Measurements from ENCODE around the gene RASA1.
"Not testable (repeated sequence)": the region's sequence is repeated elsewhere in the genome, so short reads cannot be mapped to it uniquely, and the experiment has no call there.

RASA1 gene

DNA sequence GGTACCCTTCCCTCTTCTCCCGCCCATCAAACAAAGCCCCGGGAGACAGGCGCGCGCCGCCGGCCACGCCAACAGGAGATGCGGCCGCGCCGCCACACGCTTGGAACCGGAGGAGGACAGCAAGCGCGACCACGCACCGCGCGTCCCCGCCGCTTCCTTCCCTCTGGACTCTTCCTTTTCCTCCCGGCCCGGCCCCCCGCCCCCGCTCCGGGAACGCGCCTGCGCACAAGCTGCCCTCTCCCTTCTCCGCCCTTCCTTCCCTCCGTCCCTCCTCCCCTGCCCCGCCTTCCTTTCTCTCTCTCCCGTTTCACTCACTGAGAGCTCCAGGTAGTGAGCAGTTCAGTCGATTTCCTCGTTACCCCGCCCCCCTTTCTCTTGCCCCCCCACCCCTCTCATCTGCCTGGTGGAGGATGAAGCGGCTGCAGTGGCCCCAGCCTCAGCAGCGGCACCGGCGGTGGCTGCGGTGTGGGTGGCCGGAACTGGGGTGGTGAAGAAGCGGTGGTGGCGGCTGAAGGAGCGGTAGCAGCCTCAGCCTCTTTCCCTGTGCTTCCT is at the start of gene RASA1:
Gene RASA1 (plus strand): TSS at position 310 of the 552 bp plus-strand sequence. CDS start 569 bp downstream, outside the sequence.
- peak; percentile 94 for DNase-seq (ENCODE audit: low read depth)

DNA sequence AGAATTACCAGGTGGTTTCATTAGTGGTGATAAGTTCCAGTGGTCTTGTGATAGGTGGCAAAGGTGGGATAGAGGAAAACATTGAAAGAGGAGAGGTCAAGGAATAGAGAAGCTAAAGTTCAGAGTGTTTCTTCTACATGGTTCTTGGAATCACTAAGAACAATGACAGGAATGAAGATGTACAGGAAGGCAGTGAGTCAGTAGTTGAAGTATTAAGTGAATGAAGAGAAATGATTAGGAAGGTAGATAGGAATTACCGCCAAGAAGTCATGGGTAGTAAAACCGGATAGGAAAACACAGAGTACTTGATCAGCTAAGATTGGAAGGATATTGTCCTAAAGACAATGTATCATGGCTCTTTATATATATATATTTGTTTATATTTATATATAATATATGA is 37.9 kb upstream of the RASA1 start:
- peak; percentile 56 for DNase-seq (ENCODE audit: low read depth)

DNA sequence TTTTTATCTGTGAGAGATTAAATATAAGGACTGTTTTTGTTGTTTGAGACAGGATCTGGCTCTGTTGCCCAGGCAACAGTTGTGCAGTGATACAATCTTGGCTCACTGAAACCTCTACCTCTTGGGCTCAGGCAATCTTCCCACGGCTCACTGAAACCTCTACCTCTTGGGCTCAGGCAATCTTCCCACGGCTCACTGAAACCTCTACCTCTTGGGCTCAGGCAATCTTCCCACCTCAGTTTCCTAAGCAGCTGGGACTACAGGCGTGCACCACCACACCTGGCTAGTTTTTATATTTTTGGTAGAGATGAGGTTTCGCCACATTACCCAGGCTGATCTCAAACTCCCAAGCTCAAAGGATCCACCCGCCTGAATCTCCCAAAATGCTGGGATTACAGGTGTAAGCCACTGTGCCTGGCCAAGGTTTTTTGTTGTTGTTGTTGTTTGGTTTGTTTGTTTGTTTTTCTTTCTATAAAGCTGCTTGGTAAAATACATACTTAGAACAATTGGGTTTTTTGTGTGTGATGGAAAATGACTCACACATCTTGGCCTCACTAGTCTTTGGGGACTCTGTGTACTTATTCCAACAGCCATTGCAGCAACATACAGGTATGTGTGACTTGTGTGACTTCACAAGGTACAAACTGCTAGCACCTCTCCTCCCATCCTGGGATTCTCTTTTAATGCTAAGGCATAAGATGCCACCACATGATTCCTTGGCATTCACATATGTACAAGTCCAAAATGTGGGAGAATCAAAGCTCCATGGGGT is 36.5 kb upstream of the RASA1 start:
- no peak for DNase-seq (ENCODE audit: low read depth)

DNA sequence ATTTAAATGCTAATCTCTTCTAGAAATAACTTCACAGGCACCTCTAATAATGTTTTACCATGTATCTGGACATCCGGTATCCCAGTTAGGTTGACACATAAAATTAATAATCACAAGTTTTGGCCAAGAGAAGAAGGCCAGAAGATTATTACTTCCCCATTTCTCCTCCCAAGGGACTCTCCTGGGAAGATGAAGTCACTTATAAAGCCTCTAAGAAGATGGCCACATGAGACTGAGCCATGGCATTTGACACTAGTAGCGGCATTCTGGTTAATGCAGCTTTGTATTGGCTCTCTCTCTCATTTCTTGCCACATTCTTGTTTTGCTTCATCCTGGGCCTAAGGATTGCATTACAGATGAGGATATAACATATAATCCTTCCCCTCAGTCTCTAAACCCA is 34.5 kb upstream of the RASA1 start:
- DNase-seq (ENCODE audit: low read depth), result no peak

DNA sequence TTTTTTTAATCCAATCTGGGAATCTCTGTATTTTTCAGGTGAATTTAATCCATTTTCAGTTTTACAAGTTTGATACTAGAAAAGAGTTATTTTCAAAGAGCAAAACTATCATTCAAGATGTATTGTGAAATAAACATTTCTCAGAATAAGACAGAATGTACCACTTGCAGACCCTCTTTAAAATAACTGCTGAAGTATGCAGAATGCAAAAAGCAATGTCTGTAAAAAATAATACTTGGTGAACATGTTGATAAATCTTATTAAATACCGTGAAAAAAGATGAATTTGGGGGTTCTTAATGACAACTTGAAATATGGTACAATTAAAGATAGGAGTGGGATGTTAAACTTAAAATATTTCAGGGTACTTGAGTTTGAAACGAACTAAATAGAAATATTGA is 26.1 kb upstream of the RASA1 start:
- DNase-seq (ENCODE audit: low read depth), result no peak

DNA sequence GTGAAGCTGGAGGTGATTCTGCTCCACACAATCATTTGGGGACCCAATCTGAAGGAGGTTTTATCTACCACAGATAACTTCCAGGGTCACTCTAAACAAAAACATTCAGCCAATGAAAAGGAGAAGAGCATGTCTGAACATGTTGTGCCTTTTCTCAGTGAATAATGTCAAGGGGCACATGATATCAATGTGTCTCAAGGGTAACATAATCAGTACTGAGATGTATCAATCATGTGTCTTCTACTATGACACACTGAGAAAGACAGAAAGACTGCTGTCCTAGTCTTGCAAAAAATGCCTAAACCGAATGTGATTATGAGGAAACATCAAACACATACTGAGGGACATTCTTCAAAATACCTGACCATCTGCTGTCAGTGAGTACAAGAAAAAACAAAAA is 25.4 kb upstream of the RASA1 start:
- no peak for DNase-seq (ENCODE audit: low read depth)

DNA sequence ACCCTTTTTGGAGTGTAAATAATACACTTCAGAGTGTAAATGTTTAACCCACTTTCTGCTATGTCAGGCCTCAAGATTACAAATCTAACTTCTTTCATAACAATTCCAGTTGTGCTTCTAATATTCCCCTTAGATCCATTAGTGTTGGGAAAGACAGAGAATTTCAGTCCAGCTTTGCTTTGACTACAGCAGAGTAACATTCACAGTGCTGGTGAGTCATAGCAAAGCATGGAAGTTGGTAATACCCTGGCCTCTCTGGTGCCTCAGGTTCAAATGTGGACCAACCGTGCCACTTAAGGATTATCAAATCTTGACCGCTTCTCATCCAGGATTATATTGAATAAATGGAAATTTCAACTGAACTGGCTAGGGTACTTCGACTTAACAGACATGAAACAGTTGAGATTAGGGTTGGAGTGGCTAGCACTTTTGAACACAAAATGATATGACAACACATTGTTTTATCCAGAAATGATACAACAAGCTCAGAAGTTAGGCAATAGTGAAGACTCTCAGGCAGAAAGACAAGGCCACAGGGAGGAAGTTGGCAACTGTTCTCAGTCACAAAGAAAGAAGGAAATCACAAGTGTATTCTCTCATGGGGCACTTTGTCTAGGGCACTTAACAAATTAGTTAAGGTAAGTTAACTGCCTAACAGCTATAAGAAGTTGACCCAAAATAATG is 24.4 kb upstream of the RASA1 start:
- DNase-seq (ENCODE audit: low read depth), result peak; percentile 68

DNA sequence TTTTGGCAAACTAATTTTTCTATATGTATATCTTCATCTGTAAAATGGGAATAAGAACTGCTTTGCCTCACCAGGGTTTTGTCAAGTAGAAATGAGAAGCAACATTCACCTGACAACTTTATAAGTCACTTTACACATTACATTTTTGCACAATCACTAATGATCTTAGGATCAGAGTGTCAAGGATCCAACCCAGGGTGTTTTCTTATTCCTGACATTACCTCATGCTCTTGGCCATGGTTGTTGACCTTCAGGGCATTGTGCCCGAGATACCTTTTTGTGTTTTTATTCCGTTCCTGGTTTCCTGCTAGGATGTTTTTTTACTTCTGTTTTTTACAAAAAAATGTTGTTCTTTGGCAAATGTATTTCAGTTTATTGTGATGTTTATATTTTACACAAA is 22.2 kb upstream of the RASA1 start:
- DNase-seq (ENCODE audit: low read depth), result no peak

DNA sequence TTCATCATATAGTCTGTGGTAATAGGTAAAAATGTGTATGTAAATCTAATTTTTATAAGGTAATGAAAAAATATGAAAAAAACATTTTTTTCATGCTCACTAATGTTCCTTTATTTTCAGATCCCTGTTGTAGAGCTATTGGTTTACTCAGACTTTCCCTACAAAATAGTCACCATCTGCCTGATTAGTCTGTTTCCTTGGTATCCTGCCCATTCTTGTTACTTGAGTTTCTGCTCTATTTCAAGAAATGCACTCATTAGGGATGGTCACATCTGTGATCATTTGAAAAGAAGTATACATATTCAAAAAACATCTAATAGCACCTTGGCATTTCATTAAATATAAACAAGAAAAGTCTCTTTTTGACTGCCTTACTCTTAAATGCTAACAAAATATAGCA is 21.6 kb upstream of the RASA1 start:
- no peak for DNase-seq (ENCODE audit: low read depth)

DNA sequence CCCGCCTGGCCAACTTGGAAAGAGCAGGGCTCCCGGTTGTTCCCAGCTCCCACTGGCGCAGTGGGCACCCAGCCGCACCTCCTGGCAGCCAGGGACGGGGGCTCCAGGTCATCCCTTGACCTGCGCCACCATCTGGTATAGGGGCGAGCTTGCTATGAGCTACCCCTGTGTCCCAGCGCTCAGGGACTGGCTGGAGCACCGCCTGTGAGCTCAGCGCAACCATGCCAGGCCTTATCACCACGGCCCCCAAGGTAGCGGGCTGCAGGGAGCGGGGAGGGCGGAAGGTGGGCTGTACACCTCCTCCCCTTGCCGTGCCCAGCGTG is 15.4 kb upstream of the RASA1 start:
- no peak for DNase-seq (ENCODE audit: low read depth)

DNA sequence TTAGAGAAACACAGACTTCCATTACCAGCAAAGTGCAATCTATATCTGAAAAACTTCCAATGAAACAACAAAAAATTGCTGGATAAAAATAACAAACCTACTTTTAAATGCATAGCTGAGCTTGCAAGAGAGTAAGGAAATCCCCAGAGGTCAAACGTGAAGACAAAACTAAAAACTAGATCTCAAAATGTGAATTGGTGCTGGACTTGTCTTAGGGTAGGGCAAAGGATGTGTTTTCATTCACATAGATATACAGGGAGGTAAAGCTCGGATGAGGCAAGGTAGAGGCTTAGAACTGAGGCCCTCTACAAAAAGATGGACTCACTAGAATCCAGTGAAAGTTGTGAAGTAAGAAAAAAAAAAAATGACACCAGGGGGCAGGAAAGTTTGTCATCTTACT is 13.6 kb upstream of the RASA1 start:
- DNase-seq (ENCODE audit: low read depth), result no peak

DNA sequence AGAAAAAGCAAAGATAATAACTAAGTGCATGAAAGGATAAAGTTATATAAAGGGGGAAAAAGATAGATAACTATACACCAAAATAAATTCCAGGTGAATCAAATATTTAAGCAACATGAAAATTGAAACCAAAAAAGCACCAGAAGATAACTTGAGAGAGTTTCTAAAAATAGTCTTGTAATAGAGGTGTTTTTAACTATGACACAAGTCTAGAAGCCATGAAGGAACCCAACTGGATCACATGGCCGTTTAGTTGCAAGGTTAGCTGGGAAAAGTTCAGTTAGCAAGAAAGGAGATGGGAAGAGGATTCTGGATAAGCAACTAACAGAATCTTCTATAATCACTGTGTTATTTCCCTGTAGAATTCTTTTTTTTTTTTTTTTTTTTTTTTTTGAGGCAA is 9.2 kb upstream of the RASA1 start:
- DNase-seq (ENCODE audit: low read depth), result no peak

DNA sequence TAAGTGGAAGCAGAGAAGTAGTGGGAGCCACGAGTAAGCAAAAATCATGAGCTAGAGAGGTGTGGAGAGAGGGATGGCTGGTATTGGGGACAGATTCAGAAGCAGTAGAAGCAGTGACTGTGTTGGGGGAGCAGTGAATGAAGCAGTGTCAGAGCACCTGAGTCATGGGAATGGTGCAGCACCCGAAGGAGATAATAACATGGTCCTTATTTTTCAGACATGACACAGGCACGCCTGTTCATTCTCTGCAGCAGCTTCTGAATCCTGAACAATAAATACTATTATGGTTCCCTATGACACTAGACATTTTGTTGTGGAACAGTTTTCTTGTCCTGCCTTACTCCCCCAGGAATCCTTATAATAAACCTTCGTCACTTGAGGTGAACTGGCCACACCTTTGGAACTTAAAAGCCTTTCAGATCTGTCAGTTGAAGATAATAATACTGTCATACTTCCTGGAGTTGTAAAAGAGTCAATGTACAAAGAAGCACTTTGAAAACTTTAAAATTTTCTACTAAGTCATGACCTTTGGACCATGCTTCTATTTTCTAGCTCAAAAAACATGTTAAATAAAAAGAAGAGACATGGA is 7.0 kb upstream of the RASA1 start:
- no peak for DNase-seq (ENCODE audit: low read depth)

DNA sequence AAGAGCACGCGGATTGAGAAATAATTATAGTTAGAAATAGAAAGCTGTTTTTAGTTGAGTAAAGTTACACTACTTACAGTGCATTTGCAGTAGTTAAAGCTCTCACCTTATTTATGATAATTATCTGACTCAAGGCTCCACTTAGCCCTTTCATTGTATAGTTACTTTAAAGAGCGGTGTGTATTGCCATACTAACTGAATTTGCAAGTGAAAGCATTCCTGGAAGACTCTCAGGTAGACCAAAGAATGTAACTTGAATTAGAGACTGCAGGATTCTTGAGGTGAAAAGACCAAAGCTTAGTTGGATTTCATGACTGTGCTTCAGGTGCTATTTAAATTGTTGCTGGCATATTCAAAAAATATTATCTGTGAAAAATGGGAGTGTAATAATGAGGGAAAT is 4.2 kb upstream of the RASA1 start:
- DNase-seq (ENCODE audit: low read depth), result no peak

DNA sequence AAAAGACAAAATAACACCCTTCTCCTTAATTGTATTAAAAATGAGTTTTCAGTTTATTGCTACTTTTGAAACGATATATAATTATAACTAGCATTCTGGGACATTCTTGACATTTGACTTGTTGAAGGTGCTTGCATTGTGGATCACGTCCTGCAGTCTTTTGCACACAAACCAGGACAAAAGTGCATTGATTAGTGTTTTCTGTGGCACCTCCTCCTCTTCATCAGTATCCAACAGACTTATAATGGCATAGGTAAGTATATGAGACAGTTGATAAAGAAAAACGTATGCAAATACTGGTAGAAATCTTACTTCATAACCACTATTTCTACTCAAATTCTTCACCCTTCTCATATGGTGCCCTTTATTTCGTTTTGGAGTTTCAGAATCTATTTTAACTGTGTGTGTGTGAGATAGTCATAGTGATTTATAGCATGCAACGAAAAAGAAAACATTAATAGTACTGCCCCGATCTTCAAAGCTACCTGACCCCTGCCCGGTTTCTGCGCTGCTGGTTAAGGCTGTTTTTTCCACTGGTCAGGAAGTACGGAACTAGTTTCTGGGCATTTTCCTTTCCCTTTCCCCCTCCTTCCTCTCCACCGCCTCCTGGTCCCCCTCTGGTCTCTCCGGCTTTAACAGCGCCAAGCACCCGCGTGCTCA is 639 bp upstream of the RASA1 start:
- no peak for DNase-seq (ENCODE audit: low read depth)

DNA sequence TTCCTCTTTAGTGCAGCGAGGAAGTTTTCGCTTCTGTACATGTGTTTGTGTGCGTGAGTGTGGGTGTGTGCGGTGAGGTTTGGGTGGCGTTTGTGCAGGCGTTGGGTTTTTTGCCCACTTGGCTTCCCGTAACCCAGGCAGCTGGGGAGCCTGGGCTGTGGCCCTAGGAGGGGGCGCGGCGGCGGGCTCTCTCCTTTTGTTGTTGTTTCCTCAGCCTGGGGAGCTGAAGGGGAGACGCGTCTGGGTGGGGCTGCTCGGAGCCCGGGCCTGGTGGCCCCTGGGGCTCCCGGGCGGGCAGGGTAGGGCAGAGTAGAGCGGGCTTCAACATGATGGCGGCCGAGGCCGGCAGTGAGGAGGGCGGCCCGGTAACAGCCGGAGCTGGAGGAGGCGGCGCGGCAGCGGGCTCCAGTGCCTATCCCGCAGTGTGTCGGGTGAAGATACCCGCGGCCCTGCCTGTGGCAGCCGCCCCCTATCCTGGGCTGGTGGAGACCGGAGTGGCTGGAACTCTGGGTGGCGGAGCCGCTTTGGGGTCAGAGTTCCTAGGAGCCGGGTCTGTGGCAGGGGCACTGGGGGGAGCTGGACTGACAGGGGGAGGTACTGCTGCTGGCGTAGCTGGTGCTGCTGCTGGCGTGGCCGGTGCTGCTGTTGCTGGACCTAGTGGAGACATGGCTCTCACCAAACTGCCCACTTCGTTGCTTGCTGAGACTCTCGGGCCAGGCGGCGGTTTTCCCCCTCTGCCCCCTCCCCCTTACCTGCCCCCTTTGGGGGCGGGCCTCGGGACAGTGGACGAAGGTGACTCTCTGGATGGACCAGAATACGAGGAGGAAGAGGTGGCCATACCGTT is 665 bp downstream of the RASA1 start:
- peak; percentile 69 for DNase-seq (ENCODE audit: low read depth)

DNA sequence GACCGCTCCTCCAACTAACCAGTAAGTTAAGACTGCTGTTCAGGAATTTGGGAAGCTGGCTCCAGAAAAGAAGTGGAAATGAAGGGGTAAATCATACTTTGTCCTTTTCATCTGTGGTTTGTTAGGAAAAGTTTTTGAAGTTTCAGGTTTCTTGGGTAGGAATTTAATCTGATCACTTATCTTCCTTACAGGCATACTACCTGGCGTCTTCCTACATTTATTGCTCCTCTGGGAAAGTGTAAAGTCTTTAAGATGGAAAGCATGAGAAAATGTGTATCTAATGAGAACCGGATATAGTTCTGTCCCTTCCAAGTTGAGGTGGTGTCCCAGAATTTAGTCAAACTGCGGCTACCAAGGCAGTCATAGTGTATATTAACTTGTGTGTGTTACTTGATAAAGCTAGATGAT is 1.3 kb downstream of the RASA1 start:
- peak; percentile 15 for DNase-seq (ENCODE audit: low read depth)

DNA sequence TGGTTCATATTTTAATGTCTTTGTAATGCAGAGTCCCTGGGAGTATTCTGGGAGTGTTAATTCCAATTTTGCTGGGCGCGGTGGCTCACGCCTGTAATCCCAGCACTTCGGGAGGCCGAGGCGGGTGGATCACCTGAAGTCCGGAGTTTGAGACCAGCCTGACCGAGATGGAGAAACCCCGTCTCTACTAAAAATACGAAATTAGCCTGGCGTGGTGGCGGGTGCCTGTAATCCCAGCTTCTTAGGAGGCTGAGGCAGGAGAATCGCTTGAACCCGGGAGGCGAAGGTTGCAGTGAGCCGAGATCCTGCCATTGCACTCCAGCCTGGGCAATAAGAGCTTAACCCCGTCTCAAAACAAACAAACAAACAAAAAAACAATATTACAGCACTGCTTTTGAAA is 3.2 kb downstream of the RASA1 start:
- not testable (repeated sequence) for DNase-seq (ENCODE audit: low read depth)

DNA sequence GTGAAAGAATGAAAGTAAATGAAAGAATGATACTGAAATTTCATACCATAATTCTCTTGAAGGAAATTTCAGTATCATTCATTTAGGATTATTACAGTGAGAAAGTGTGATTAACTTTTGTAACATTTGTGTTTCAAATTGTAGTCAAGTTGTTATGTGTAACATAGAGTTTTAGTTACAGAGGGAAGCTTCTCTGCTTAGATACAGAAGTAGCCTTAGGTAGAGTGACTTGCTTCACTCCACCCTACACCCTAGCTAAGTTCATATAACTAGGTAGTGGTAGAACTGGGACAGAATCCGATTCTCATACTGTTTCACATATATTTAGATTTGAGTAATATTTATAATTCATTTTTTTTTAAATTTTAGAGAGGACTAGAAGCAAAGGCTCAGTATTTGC is 9.0 kb downstream of the RASA1 start:
- DNase-seq (ENCODE audit: low read depth), result no peak

DNA sequence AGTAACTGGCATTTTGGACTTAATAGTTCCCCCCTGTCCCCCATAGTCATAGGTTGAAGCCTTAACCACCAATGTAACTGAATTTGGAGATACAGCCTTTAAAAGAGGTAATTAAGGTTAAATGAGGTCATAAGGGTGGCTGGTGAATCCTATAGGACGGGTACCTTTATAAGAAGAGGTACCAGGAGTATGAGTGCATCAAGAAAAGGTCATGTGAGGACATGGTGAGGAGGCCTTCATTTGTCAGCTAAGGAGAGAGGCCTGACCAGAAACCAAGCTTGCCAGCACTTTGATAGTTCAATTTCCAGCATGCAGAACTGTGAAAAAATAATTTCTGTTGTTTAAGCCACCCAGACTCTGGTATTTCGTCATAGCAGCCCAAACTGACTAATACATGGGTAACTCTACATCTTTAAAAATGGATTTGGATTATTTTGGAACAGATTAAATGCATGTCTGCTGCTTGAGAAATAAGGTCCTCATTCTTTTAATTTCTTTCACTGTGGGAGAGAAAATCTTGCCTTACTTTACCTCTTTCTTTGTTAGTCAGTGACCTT is 9.7 kb downstream of the RASA1 start:
- DNase-seq (ENCODE audit: low read depth), result no peak

DNA sequence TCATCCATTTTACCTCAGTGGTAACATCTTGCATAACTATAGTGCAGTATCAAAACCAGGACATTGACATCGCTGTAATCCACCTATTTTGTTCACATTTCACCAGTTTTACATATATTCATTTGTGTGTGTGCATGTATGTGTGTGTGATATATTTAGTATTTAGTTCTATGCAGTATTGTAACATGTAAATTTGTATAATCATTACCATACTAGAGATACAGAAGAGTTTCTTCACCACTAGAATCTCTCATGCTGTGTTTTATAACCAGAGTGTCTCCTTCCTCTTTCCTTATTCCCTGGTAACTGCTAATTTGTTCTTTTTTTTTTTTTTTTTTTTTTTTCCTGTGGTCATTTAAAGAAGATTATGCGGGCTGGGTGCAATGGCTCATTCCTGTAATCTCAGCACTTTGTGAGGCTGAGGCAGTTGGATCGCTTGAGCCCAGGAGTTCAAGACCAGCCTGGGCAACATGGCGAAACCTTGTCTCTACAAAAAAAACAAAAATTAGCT is 11.0 kb downstream of the RASA1 start:
- no peak for DNase-seq (ENCODE audit: low read depth)

Measured in ELR (cell line).